ENCODE results near the gene ZNF57.
"Not testable (repeated sequence)": the region's sequence is repeated elsewhere in the genome, so short reads cannot be mapped to it uniquely, and the experiment has no call there.

DNA sequence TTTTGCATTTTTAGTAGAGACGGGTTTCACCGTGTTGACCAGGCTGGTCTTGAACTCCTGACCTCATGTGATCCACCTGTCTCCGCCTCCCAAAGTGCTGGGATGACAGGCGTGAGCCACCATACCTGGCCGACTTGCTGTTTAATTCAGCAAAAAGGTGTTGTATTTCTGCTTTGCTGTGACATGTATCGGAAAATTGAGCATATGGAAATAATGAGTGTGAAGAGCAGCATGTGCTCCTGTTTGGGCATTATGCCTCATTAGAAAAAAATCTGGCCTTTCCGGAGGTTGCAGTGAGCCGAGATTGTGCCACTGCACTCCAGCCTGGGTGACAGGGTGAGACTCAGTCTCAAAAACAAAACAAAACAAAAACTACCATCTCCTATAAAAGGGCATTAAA, 10.2 kb upstream of the ZNF57 start:
- TF ChIP-seq POLR2A (IDR thresholded peaks at IDR 0.05; ENCODE audit: low read length); GATA1 (IDR thresholded peaks at IDR 0.05; ENCODE audit: low read depth, low read length): not testable (repeated sequence)
